RCC 7860 (cell line): ENCODE measurements around the gene CEP170B.

ENCODE experiments used
- DNase-seq: peaks from one replicate; pipeline ENCODE4 v3.0.0-alpha.2; 2015; ENCODE audit warnings: low spot score
- FAIRE-seq: peaks from 2 replicates; lab custom pipeline; 2012; peaks lifted over from hg19 to GRCh38; lab: Jason Lieb, UNC

The CEP170B gene

DNA sequence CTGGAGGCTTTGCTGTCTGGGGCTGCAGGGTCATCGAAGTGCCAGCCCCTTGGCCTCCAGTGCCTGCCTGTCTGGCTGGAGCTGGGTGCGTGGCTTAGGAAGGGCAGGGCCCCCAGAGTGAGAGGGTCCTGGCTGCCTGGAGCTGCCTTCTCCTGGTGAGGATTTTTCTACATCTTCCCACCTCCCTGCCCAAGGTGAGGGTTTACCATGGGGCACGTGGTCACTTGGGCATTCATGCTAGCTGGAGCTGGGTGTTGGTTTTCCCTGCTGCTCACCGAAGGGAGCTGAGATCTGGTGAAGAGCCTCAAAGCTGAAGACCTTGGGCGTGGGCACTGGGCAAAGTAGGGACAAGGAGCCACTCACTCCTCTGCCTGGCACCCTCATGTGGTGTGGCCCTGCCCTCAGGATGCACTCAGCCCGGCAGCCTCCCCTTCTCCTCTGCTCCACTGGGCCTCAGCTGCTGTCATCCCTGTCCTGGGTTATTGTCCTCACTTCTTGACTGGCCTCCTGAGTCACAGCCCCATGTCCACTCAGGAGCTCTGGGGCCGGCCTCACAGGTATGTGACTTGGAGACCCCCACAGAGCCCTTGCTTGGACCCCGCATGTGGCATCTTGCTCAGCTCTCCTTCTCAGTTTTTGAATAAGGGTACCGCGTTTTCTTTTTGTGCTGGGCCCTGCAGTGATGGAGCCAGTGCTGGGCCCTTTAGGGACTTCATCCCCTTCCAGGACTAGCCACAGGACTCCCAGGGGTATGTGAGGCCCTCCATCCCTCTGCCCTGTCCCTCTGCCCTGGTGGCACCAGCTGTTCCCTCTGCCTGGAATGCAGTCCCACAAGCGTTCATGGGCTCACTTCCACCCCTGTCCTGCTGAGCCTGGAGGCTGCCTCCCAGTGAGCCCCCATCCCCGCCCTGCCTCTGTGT is 1.6 kb downstream of the CEP170B start:
- FAIRE-seq: no peak
- DNase-seq: no peak

DNA sequence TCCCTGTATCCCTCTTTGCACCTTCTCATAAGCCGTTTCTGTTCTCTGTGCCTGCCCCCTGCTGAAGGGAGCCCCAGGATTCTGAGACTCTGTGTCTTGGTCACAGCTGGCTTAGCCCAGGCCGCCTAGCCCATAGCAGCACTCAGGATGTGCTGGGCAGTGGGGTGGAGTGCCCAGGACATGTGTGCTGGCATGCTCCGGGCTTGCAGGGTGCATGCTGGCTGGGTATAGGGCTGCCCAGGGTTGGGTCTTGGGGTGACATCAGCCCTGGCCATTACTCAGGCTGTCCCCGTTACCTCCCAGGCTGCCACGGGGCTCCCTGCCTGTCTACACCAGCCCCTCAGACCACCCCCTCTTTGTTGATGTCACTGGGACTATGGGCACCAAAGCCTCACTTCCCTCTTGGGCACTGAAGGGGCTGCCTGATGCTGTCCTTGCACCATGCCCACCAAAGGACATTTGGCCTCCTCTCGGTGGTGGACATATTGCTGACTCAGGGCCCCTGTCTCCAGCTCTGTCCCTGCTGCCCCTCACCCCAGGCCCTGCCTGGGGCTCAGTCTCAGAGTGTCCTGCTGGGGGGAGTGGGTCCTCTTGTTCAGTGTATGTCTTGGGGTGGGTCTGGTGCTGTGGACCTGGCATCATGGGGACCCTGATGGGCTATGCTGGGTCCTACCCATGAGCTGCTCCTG is 2.4 kb downstream of the CEP170B start:
- FAIRE-seq: no peak
- no peak for DNase-seq

DNA sequence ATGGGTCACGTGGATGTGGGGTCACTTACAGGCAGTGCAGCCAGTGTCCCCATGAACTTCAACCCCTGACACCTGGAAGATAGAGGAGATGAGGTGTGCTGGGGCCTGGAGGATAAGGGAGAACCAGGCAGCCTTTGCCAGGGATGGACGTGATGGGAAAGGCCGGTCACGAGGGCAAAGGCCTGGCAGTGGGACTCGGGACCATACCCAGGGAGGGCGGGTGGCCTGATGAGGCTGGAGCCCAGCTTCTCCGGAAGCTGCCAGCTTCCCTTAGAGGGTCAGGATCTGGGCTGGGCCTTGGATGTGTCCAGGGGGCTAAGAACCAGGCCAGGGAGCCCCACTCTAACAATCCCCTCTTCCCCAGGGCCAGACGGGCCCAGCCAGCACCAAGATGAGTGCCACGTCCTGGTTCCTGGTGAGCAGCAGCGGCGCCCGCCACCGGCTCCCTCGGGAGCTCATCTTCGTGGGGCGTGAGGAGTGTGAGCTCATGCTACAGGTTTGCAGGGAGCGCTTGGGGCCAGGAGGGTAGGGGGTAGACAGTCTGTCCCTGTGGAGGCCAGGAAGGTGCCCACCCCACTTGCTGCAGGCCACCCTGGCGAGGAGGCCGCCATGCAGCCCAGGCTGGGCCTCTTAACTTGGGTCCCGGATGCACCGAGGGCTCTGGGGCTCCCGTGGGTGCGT is 3.1 kb downstream of the CEP170B start:
- FAIRE-seq: no peak

DNA sequence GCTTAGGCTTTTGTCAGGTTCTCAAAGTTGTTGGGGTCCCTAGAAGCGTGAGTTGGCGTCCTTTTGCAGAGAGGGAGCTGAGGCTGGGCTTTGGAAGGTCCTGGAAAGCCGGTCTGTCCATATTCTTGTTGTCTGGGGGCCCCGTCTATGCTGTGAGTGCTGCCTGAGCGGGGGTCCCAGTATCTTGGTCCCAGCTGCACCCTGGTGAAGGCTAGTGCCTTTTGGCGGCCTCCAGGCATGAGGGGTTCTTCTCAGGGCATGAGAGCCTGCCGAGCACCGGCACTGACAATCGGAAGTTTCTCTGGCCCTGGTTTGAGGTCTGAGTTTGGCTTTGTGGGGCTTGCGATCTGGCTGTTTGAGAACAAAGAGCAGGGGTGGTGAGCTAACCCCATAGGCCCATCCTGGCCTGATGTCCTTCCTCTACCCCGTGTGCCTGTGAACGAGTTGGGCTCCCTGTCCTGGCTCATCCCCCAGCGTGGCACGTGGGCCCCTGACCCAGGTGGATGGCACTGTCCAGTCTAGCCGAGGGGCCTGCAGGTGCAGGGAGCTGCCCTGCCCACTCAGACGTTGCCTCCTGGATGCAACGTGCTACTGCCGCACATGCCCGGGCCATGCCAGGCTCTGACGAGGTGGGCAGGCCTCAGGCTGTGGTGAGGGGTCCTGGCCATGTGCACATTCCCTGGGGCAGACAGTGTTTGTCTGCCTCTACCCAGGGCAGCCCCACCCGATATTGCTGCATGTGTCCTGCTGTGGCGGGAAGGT is 3.9 kb downstream of the CEP170B start:
- FAIRE-seq (no peak), DNase-seq (no peak)

More for the DNA sequence above, 3.1 kb downstream of the CEP170B start:
- DNase-seq: no peak

DNA sequence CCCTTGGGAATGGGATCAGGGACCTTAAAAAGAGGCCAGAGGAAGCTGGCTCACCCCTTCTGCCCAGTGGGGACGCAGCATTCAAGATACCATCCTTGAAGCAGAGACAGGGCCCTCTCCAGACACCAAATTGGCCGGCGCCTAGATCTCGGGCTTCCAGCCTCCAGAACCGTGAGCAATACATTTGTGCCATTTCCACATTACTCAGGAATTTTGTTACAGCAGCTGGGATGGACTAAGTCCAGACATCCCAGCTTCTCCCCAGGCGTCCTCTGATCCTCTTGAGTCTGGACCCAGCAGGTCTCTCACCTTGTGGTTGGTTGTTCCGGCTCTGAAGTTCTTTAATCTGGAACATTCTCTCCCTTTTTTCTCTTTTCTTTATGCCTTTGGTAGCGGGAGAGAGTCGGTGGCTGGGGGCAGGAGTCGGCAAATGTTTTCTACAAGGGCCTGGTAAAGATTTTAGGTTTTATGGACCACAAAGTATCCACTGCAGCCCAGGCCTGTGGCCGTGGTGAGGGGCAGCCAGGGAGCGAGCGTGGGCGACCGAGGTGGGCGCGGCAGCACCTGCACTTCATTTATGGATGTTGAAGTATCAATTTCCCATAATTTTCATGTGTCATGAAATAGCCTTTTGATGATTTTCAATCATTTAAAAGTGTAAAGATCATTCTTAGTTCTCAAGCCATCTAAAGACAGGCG is 4.8 kb downstream of the CEP170B start:
- FAIRE-seq: no peak
- DNase-seq: no peak

DNA sequence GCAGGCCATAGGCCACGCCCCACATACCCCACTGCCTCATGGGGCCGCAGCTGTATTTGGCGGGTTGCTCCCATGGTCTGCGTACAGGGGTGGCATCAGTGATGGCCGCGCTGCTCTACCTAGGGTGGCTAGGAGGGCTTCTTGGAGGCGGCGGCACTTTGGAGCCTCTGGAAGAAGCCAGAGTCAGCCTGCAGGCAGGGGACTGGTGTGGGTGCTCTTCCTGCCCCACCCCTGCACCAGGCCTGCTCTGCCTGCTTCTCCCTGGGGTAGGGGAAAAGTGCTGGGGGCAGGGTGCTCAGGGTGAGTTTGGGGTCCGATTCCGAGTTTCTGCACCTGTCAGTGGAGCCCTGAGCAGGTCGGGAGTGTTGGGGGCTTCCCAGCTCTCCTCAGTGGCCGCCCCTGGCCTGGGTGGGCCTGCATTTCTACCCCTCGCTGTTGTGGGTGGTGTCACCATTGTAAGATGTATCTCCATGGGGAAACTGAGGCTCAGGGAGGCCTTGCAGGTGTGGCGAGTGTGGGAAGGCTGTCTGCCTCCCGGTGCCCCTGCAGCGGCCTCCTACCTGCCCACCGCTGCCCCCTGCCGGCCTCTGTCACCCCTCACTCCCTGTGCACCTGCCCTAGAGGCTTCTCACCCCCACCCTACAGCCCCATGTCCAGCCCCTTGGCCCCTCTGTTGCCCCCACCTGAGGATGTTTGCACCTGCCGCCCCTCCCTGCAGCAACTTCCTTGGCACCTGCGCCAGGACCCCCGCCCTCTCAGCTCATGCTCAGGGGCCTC is 5.5 kb downstream of the CEP170B start:
- DNase-seq (no peak), FAIRE-seq (no peak)

DNA sequence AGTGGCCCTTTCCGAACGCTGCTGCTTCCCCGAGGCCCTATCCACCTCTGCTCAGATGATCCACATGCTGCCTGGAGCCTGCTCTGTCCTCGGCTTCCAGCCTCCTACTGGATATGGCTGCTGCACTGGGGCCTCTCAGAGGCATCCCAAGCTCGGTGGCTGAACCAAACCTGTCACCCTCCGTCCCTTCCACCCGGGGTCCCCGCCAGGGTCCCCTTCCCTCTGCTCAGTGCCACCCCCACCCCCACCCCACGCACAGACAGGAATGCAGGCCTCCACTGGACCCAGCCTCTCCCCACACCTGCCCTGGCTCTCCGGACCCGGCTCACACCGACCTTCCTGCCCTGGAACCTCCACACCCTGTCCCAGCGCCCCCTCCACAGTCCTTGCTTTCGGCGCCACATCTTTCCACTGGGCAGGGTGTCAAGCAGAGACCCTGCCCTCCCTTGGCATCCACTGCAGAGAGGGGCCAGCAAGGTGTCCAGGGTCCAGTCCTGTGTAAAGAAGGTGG is 6.1 kb downstream of the CEP170B start:
- no peak for DNase-seq
- no peak for FAIRE-seq

DNA sequence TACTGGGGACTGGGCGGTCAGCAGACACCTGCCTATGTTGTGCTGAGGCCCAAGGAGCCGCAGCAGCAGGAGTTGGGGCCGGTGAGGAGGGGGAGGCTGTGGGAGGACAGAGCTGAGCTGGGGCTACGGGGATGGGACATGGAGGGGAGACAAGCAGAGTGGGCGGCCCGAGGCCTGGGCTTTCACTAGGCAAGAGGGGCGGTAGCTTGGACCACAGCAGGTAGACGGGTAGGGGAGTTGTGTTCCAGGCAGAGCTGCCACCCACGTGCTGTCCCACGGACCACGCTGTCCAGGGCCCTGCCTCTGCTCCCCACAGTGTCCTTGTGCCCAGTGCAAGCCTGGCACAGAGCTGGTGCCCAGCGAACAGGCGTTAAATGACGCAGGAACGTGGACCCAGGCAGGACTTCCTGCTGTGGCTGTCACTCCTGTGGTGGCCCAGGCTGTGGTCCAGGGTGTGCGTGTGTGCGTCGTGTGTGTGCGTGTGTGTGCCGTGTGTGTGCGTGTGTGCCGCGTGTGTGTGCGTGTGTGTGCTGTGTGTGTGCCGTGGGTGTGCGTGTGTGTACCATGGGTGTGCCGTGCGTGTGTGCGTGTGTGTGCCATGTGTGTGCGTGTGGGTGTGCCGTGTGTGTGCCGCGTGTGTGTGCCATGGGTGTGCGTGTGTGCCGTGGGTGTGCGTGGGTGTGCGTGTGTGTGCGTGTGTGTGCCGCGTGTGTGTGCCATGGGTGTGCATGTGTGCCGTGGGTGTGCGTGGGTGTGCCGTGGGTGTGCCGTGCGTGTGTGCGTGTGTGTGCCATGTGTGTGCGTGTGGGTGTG is 6.8 kb downstream of the CEP170B start:
- FAIRE-seq (no peak), DNase-seq (no peak)

DNA sequence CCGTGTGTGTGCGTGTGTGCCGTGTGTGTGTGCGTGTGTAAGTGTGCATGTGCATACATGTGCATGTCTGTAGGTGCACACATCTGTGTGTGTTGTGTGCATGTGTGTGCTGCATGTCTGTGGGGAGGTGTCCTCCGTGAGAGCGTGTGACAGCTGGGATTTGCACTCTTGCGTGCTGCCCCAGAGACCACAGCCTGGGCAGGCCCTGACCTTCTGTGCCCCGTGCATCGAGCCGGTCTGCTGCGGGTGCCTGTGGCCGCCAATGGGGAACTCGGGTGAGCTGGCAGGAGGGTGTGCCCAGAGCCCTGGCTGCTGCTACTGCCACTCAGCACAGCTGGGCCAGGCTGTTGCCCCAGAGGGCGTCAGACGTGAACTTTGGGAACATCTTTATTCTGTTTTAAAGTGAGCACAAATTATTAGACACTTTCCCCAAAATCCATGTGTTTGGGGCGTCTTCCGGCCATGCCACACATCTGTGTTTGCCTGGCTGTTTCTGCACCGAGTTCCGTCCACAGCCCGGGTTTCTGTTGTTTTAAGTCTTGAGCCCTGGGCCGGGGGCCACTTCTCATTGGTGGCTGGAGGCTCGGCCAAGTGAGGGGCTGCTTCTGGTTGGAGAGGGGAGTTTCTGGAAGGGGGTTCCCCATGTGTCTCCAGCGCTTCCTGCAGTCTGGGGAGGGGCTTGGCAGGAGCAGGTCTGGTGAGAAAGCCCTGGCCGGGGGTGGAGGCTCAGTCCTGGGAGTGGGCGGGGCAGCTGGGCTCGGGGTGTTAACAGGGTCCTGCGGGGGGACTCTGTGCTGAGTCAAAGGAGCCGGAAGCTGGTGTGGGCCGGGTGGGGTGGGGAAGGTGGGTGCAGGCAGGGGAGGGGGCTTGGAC is 7.6 kb downstream of the CEP170B start:
- no peak for DNase-seq

DNA sequence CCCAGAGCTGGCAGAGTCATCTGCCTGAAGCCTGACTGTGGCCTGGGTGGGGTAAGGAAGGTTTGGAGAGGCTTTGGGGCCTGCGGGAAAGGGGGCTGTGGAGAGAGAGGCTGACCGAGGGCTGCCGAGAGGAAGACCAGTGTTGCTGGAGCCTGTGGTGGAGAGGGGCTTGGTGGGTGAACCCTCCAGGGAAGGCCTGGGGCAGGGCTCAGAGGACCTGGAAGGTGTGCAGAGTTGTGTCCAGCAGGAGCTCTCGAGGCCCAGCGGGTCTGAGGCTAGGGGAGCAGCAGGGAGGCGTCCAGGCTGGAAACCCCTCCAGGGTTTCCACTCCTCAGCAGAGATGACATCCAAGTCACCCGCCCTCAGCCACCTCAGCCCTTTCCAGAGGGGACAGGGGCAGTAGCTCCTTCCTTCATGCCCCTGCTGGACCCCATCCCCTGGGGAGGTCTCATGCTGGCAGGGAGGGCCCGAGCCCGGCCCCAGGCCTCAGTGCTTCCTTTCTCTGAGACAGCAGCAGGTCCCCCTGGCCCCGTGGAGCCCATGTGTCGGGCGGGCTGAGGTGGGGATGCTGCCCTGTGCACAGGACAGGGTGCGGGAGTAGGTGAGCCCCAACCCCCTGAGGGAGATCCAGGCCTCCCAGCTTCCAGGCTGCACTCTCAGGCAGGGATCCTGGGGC is 8.4 kb downstream of the CEP170B start:
- DNase-seq: no peak
- FAIRE-seq: no peak

More for the DNA sequence above, 7.6 kb downstream of the CEP170B start:
- FAIRE-seq: no peak

DNA sequence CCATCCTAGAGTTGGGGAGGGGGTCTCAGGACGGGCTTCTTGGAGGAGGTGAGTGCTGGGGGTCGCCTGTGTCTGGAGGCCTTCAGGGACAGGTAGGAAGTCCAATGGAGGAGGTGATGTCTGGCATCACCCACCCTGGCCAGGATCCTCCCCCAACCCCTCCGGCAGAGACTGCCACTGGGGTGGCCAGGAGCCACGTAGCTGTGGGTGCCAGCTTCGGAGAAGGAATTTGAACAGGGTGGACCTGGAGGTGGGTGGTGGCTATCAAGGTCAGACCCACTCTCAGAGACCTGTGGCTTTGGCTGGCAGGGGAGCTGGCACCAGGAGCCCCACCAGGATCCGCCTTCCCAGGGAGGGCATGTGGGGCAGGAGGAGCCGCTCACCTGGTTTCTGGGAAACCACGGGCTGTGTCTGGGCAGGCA is 9.1 kb downstream of the CEP170B start:
- no peak for FAIRE-seq

DNA sequence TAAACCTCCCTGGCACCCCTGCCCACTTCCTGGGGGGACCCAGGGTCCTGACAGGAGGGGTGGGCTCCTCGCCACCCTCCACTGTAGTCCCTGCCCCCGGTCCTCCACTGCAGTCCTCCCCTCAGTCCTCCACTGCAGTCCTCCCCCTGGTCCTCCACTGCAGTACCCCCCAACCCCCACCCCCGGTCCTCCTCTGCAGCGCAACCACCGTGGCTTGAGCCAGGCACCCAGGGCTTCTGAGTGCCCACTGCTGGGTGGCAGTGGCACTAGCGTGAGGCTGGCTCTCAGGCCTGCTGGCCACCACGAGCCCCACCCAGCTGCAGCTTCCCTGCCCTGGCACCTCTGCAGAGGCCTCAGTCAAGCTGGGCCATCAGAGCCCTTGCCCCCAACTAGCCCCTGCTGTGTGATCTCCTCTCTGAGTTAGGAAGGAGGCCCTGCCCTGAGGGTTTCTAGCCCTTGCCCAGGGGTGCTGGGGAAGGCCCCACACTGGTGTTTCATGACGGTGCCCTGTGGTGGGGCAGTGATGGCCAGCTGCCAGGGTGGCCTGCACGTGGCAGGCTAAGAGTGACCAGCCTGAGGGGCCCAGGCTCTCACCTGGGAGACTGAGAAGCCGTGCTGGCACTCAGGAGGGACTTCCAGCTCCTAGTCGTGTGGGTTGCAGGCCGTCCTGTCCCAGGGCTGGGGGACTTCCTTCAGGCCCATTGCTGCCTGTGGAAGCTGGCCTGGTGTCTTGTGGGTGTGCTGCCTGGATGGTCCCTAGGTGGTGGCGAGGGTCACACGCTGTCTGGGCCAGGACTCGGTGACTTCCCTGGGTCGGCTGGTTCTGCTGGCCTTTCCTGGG is 9.7 kb downstream of the CEP170B start:
- DNase-seq (no peak), FAIRE-seq (no peak)

More for the DNA sequence above, 9.1 kb downstream of the CEP170B start:
- no peak for DNase-seq

DNA sequence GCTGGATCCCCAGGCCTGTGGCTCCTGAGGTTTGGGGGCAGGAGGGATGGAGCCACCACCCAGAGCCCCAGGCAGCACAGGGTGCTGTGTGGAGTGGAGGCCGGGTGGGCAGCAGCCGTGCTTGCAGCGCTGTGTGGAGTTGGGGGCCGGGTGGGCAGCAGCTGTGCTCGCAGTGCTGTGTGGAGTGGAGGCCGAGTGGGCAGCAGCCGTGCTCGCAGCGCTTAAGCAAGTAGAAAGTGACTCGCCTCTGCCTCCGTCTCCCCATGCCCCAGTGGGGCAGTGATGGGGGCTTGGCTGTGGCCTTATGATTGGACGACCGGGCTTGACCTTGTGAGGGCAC is 10.3 kb downstream of the CEP170B start:
- no peak for DNase-seq

DNA sequence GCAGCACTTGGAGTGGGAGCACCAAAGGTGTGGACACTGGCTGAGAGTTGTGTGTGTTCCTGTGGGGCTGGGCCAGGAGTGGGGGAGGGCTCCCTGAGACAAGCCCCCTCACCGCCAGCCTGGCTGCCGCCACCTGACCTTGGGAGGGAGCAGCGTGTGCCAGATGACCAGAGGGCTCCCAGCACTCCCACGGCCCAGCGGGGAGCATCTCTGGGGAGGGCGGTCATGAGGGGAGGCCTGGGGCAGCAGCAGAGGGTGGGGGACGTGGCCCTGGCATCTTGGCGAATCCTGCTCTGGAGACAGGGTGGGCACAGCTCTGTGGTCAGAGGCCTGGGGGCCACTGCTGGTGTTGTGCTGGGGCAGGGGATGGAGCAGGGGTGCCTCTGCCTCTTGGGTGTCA is 10.7 kb downstream of the CEP170B start:
- DNase-seq (no peak), FAIRE-seq (no peak)

More for the DNA sequence above, 10.3 kb downstream of the CEP170B start:
- no peak for FAIRE-seq

DNA sequence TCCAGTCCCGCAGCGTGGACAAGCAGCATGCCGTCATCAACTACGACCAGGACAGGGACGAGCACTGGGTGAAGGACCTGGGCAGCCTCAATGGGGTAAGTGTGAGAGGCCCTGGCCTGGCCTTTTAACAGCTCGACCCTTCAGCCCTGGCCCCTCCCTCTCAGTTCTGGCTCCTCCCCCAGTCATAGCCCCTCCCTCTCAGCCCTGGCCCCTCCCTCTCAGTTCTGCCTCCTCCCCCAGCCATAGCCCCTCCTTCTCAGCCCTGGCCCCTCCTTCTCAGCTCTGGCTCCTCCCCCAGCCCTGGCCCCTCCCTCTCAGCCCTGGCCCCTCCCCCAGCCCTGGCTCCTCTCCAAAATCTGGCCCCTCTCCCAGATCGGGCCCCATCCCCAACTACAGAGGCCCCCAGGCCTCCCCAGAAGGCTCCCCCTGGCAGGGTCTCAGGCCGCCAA is 11.2 kb downstream of the CEP170B start:
- DNase-seq (peak; percentile 3), FAIRE-seq (no peak)
